HG02840 (cell line): ENCODE results near the gene C5AR2.
"Not testable (repeated sequence)": the region's sequence is repeated elsewhere in the genome, so short reads cannot be mapped to it uniquely, and the experiment has no call there.

ENCODE experiments used
- ATAC-seq: cut with Tn5 transposase; IDR thresholded peaks from one replicate; pipeline ENCODE4 v1.9.1; 2021; ENCODE audit warnings: mild to moderate bottlenecking, moderate library complexity, moderate number of reproducible peaks; ENCODE audit not compliant: unreplicated experiment, low FRiP score

The C5AR2 gene

GRCh38 chr19:47381121-47381520 is 49.1 kb downstream of the C5AR2 start:
- no peak for ATAC-seq

GRCh38 chr19:47381653-47382279 is 49.8 kb downstream of the C5AR2 start:
- ATAC-seq: no peak

- ATAC-seq: not testable (repeated sequence)
These were observed 51.9 kb downstream of the C5AR2 start for GRCh38 chr19:47383890-47384289.

- not testable (repeated sequence) for ATAC-seq
These were observed 52.6 kb downstream of the C5AR2 start for GRCh38 chr19:47384533-47384932.

- ATAC-seq: not testable (repeated sequence)
These were observed 54.6 kb downstream of the C5AR2 start for GRCh38 chr19:47386582-47386981.

- not testable (repeated sequence) for ATAC-seq
These were observed 55.6 kb downstream of the C5AR2 start for GRCh38 chr19:47387623-47388022.

GRCh38 chr19:47388721-47389120 is 56.7 kb downstream of the C5AR2 start:
- ATAC-seq: not testable (repeated sequence)

- no peak for ATAC-seq
These were observed 57.2 kb downstream of the C5AR2 start for GRCh38 chr19:47389150-47389556.

GRCh38 chr19:47390533-47391488 is 58.8 kb downstream of the C5AR2 start:
- no peak for ATAC-seq

- no peak for ATAC-seq
These were observed 59.7 kb downstream of the C5AR2 start for GRCh38 chr19:47391510-47392223.
